PFSK-1 (cell line): ENCODE results near the gene PTTG2.

Experiments used
- FOXP2 ChIP-seq: optimal IDR thresholded peaks from 2 replicates; pipeline ENCODE3; 2011; ENCODE audit warnings: borderline replicate concordance, control low read depth, inconsistent platforms; ENCODE audit not compliant: insufficient read depth; ENCODE audit errors: extremely low read length, extremely low read depth
- POLR2AphosphoS5 ChIP-seq: IDR thresholded peaks from 2 replicates; pipeline ENCODE4 v1.6.1; 2012; ENCODE audit warnings: low read depth, mild to moderate bottlenecking, control low read depth, low read length, moderate library complexity
- REST ChIP-seq, 2 experiments: IDR thresholded peaks; 2 replicates each; pipeline versions ENCODE4 v1.6.1 to v1.8.0; 2011 to 2012; ENCODE audit warnings: low read depth in 2 of 2, low read length in 2 of 2, control low read depth in 1 of 2, inconsistent platforms in 1 of 2, mild to moderate bottlenecking in 1 of 2, moderate library complexity in 1 of 2; ENCODE audit not compliant: insufficient read depth in 1 of 2
- SIN3A ChIP-seq: IDR thresholded peaks from 2 replicates; pipeline ENCODE4 v1.6.1; 2012; ENCODE audit warnings: mild to moderate bottlenecking, low read length, moderate library complexity, borderline replicate concordance; ENCODE audit not compliant: insufficient read depth
- TAF1 ChIP-seq: IDR thresholded peaks from 2 replicates; pipeline ENCODE4 v1.6.1; 2012; ENCODE audit warnings: low read length, control low read depth, borderline replicate concordance; ENCODE audit not compliant: insufficient read depth

Gene PTTG2

GRCh38 chr4:37991623-37992410 is 31.6 kb downstream of the PTTG2 start:
- TF ChIP-seq REST (IDR thresholded peaks at IDR 0.05; ENCODE audit: insufficient read depth in 1 of 2, low read depth in 2 of 2, low read length in 2 of 2) = no peak
- no peak for TF ChIP-seq POLR2AphosphoS5
- TF ChIP-seq FOXP2 = no peak
- TF ChIP-seq TAF1 = no peak
- no peak for TF ChIP-seq SIN3A

GRCh38 chr4:37993806-37994205 is 33.6 kb downstream of the PTTG2 start:
- TF ChIP-seq POLR2AphosphoS5 (no peak), TAF1 (no peak), SIN3A (no peak), FOXP2 (no peak), REST (IDR thresholded peaks at IDR 0.05; ENCODE audit: insufficient read depth in 1 of 2, low read depth in 2 of 2, low read length in 2 of 2) (no peak)

GRCh38 chr4:37994569-37994968 is 34.4 kb downstream of the PTTG2 start:
- TF ChIP-seq SIN3A = no peak
- no peak for TF ChIP-seq REST (IDR thresholded peaks at IDR 0.05; ENCODE audit: insufficient read depth in 1 of 2, low read depth in 2 of 2, low read length in 2 of 2)
- no peak for TF ChIP-seq POLR2AphosphoS5

GRCh38 chr4:37995299-37995821 is 35.2 kb downstream of the PTTG2 start:
- TF ChIP-seq REST (IDR thresholded peaks at IDR 0.05; ENCODE audit: insufficient read depth in 1 of 2, low read depth in 2 of 2, low read length in 2 of 2) = no peak
- no peak for TF ChIP-seq FOXP2
- no peak for TF ChIP-seq TAF1
- TF ChIP-seq POLR2AphosphoS5 = no peak
- no peak for TF ChIP-seq SIN3A
